Raji (cell line): ENCODE data around the gene GALNT13.

ENCODE experiments used
- POLR2A ChIP-seq: IDR thresholded peaks from 2 replicates; pipeline ENCODE4 v1.6.1; 2011; ENCODE audit warnings: low read depth, low read length, control low read depth; ENCODE audit not compliant: insufficient read depth

Gene GALNT13

DNA sequence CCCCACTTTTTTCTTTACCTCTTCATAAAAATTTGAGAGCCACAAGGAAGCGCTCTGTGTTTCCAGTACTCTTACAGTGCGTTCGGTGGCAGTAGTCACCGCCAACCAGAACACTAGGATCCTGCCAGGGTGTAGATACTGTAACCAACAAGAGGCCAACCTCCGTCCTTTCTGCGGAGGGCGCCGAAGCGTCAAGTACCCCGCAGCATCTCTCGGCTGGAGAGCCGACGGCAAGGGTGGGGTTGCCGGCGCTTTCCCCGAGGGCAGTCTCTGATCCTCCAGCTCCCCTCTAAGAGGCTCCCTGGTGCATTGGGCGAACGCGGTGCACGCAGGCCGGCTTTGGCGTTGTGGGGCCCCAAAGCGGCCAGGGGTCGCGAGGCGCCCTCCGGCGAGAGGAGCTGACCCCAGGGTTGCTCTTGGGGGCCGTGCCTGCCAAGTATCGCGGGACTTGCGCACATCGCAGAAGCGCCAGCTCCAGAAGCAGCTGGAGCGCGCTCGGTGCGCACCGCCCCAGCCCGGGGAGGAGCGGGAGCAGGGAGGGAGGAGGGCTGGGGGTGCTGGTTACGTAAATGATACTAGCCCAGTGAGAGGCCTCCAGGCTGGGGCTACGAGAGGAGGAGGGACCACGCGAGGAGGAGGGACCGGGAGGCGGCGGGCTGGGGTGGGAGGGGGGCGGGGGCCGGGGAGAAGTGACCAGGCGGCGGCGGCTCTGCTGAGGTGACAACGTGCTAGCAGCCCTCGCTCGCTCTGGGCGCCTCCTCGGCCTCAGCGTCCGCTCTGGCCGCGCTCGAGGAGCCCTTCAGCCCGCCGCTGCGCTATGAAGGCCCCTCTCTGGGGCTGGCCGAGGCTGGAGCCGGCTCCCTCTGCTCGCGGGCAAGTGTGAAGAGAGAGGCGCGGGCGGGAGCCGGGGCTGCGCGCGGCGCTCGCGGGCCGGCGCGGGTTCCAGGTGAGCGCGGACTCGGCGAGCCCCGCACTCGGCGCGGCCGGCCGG lies at the start of gene GALNT13:
Gene GALNT13, plus strand, starts transcription at position 692 of the 991 bp plus-strand sequence.
- TF ChIP-seq POLR2A = no peak

DNA sequence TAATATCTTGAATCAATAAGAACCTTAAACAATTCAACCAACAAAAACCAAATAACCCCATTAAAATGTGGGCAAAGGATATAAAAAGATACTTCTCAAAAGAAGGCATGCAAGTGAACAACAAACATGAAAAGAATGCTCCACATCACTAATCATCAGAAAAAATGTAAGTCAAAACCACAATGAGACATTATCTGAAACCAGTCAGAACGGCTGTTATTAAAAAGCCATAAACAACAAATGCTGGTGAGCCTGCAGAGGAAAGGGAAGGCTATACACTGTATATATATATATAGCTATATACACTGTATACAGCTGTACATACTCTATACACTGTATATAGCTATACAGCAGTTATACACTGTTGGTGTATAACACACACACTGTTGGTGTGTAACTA lies 47.8 kb upstream of the GALNT13 start:
- TF ChIP-seq POLR2A = no peak

DNA sequence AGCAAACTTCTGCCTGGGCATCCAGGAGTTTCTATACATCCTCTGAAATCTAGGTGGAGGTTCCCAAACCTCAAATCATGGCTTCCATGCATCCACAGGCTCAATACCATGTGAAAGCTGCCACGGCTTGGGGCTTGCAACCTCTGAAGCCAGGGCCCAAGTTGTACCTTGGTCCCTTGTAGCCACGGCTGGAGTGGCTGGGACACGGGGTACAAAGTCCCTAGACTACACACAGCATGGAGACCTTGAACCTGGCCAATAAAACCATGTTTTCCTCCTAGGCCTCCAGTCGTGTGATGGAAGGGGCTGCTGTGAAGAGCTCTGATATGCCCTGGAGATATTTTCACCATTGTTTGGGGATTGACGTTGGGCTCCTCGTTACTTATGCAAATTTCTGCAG lies 43.4 kb upstream of the GALNT13 start:
- no peak for TF ChIP-seq POLR2A

- TF ChIP-seq POLR2A = no peak
These were observed 37.1 kb upstream of the GALNT13 start for GRCh38 chr2:153834662-153835061.

DNA sequence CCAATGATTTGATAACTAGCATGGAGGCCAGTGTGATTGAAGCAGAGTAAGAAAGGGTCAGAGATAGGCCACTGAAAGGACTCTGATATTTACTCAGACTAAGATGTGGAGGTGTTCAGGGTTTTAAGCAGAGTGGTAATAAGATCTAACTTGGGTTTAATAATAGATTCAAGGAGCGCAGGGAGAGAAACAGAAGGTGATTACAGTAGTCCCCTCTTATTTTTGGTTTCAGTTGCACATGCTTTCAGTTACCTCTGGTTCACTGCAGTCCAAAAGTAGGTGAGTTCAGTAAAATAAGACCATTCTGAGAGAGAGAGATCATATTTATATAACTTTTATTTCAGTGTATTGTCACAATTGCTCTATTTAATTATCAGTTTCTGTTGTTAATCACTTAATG lies 13.5 kb upstream of the GALNT13 start:
- no peak for TF ChIP-seq POLR2A

DNA sequence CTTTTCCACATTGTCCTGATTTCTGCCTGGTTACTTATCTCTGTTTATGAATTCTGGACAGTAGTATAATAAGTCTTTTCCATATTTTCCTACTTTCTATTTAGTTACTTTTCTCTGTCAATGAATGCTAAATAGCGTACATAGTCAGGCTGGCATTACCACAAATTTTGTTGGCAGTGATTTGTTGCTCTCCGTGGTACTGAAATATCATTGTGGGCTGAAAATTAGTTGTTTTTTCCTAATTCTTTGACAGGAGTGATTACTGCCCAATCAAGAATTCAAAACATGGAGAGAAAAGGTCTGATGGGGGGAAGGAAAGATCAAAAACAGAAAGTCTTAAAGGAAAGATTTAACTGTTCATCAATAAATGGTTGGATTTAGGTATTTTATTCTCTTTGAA lies 7.7 kb upstream of the GALNT13 start:
- TF ChIP-seq POLR2A = no peak

DNA sequence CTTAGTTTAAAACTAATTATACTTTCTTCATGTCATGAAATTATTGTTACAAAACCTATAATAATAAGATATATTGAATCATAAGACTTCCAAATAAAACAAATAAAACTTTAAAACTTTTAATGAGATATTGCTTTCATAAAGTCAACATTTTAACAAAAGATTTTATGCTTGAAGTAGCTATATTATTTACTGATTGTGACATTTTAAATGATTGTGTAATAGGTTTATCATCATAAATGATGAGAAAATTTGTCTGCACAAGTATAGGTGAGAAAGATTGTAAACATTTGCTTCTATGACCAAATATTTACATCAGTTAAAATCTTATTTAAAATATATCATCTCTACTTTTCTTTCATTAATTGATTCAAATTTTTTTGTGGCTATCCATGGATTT lies 5.1 kb upstream of the GALNT13 start:
- TF ChIP-seq POLR2A = no peak

- no peak for TF ChIP-seq POLR2A
These were observed 1.4 kb upstream of the GALNT13 start for GRCh38 chr2:153870308-153870707.

- no peak for TF ChIP-seq POLR2A
These were observed 759 bp downstream of the GALNT13 start for GRCh38 chr2:153872311-153873051.

- no peak for TF ChIP-seq POLR2A
These were observed 1.6 kb downstream of the GALNT13 start for GRCh38 chr2:153873052-153874048.

DNA sequence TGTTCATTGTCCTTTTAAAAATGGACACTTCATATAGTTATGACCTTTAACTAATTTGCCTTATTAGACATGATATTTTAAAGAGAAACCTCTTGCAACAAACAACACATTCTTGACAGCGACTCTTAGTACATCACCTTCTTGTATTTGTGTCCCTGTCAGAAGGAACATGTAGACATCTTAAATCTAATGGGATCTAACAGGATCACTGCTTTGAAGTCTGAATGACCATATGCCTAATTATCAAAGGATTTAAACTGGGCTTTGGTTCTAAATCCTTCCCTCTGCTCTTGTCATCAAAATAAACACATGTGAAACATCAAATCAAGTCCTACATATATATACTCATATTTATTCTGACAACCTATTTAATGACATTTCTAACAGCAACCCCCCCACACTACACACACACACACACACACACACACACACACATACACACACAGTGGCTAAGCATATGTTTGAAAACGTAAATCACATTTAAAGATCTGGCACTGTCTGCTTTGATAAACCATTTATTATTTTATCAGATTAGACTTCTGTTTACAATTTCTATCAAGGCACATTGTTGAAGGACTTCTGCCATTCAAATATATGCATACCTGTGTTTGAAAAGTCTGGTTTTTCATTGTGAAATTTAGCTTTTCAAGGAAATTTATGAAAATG lies 4.2 kb downstream of the GALNT13 start:
- TF ChIP-seq POLR2A = no peak

- no peak for TF ChIP-seq POLR2A
These were observed 9.2 kb downstream of the GALNT13 start for GRCh38 chr2:153880926-153881325.

GRCh38 chr2:153886833-153887232 lies 15.1 kb downstream of the GALNT13 start:
- no peak for TF ChIP-seq POLR2A

GRCh38 chr2:153890576-153890975 lies 18.9 kb downstream of the GALNT13 start:
- no peak for TF ChIP-seq POLR2A
